Subcutaneous adipose tissue (tissue), 4 donors: ENCODE data around the gene UGT1A4. TPM values are rescaled to one million over a fixed set of nuclear protein-coding genes. Genes with fewer than 3 reads are reported as not detected.

ENCODE experiments used
- total RNA-seq, 4 donors: library from RNA; depleted of rRNA; stranded (reverse); fragments of >200 nt; gene quantifications; one replicate each; pipeline ENCODE4 v1.1.0, GENCODE V29; 2016
- TF ChIP-seq, protein P1 (sequence below): fragments of 450-650 bp; IDR thresholded peaks from one replicate; pipeline ENCODE4 v1.5.1; 2016; ENCODE audit warnings: low read depth, mild to moderate bottlenecking, control low read depth, antibody characterized with exemption, moderate library complexity

UGT1A4 gene
- total RNA-seq, 4 donors from 2014 or later: not detected

DNA sequence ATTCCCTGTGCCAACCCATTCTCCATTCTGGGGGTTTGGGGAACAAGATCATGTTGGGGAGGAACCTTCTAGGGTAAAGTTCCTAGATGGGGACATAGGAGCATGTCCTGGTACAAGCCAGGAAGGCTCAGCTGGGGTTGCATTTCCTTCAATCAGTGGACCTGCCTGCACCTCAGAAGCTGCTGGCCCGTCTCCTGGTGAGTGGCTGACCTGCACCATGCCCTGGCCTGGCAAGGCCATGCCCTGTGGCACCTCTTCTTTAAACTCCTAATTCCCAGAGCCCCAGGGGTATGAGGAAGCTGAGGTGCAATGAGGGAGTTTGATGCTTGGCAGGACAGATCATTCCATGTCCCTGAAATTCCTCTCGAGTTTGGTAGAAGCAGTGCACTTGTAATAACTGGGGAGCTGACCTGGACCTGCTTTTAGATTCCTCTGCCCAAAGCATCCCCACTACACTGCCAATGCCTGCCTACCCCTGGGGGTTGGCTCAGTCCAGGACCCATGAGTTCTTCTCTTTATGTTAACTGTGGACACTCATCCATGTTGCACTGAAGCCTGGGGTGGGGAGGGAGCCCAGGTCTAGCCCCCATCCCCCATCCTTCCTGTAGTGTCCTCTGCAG, 84.9 kb downstream of the UGT1A4 start:
- TF ChIP-seq, protein P1, sequence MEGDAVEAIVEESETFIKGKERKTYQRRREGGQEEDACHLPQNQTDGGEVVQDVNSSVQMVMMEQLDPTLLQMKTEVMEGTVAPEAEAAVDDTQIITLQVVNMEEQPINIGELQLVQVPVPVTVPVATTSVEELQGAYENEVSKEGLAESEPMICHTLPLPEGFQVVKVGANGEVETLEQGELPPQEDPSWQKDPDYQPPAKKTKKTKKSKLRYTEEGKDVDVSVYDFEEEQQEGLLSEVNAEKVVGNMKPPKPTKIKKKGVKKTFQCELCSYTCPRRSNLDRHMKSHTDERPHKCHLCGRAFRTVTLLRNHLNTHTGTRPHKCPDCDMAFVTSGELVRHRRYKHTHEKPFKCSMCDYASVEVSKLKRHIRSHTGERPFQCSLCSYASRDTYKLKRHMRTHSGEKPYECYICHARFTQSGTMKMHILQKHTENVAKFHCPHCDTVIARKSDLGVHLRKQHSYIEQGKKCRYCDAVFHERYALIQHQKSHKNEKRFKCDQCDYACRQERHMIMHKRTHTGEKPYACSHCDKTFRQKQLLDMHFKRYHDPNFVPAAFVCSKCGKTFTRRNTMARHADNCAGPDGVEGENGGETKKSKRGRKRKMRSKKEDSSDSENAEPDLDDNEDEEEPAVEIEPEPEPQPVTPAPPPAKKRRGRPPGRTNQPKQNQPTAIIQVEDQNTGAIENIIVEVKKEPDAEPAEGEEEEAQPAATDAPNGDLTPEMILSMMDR: no peak

DNA sequence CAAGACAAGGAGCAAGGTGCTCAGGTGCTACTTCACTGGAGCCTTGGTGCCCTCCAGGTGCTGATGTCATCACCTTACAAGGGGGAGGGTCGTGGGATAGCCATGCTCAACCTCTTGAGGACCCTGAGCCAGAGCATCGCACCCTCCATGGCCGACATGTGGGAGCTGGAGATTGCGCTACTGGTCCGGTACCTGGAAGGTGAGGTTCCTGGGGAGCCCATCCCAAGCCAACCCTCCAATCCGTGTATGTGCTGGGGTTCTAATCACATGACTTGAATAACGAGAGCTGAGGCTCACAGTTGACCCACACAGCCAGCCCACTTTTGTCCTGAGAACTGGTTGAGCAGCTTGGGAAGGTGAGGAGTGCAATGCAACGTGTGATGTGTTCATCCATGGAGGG, 85.5 kb downstream of the UGT1A4 start:
- TF ChIP-seq, protein P1: no peak

DNA sequence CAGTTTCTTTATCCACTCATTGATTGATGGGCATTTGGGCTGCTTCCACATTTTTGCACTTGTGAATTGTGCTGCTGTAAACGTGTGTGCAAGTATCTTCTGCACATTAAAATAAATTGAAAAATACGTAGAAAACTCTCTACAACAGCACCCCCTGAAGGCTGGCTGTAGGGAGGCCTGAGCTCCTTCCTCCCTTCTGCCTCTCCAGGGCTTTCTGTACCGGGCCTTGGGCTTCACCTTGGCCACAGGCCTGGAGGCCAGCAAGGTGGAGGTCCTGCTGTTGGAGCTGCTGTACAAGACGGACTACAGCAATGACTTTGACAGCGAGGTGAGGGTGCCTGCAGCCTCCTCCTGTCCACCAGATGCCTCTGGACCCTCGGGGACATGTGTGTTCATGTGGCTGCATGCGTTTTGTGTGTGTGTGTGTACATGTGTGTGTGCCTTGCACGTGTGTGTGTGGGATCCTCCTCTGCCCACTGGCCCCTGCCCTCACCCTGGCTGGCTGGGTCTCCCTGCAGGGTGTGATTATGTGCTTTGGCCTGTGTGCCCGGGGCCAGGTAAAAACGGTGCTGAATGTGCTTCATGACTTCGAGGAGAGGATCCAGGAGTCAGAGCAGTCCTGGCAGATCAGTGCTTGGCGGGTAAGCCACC, 88.8 kb downstream of the UGT1A4 start:
- TF ChIP-seq, protein P1: no peak

DNA sequence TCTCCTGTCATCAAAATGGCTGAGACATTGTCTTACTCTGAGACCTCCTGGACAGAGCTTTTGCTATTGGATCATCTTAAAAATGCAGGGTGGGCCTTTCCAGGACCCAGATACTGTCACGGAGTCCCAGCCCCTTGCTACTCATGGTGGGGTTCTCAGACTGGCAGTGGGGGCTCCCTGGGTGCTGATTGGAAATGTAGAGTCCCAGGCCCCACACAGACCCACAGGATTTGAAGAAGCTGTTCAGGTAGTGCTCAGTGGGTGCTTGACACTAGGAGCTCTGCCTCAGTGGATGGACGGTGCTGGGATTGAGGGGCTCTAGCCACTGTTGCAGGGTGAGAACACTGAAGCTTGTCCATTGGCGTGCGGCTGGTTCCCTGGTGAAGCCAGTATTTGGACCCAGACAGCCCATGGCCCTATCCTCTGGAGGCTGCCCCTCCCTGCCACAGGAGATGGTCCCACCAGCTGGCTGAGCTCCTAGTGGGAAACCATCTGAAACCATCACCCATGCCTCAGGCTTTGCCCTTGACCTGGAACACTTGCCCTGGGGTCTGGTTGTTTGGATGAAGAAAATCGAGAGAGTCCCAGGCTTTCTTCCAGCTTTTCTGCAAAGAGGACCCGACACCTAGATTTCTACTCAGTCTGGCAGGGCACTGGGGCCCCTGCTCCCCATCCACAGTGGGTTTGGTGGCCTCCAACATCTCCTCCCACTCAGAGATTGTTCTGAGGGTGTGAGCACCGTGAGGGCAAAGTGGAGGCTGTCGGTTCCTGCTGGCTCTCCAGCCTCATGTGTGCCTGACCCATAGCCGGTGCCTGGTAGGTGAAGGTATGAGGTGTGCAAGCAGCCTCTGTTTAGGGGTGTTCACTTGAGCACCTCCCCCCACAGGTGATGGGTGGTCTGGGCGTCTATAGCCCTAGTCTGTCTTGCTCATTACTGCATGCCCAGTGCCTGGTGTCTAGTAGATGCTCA, 89.7 kb downstream of the UGT1A4 start:
- TF ChIP-seq, protein P1: no peak

DNA sequence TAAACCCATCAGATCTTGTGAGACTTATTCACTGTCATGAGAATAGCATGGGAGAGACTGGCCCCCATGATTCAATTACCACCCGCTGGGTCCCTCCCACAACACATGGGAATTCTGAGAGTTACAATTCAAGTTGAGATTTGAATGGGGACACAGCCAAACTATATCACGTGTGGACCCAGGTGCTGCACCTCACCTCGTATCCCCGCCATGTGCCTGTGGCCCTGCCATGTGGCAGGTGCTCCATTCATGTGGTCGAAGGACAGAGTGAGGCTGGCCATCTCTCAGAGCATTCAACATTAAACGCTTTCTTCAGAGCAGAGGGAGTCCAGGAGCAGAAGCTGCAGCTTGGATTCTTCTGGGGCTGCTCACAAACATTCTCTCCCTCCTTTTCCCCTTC, 91.8 kb downstream of the UGT1A4 start:
- TF ChIP-seq, protein P1: no peak

DNA sequence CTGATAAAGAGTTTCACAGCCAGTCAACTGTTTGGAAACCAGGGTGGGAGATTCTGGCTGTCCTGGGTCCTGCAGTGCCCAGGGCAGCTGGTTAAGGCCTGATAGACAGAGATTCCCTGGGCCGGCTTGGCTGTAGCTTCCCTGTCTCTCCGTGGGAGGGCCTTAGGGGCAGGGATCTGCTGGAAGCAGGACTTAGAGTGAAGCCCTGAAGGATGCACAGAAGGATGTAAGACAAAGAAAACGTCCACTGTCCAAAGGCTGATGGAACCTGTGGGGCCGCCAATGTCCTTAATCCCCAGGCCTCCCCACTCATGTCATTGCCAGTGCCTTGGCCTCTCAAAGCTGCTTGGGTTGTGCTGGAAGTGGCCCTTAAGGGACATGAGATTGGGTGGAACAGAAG, 92.6 kb downstream of the UGT1A4 start:
- TF ChIP-seq, protein P1: no peak

DNA sequence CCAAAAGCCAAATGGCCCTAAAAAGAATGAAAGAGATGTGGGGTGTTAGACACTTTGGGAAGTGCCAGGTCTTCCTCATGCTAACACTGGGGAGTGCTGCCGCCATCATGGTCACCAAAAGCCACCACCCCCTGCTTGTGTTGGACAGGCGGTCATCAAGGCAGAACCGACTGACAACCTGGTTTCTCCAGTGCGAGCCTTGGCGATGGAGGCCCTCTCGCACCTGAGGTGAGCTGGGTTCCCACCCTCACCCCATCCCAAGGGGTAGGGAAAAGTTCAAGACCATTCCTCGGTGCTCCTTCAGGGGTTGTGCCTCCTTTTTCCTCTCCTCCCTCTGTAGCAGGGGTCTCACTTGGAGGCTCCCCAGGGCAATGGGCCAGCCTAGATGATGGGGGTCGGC, 93.2 kb downstream of the UGT1A4 start:
- TF ChIP-seq, protein P1: no peak
